RWPE2 (cell line): Measurements from ENCODE around the gene SCYL3.

Source experiments
- ATAC-seq: fragments of 200-7000 bp; cut with Tn5 transposase; 3 replicates; pipeline ENCODE4 v1.9.1; 2021; ENCODE audit warnings: low read depth
- DNase-seq: peaks from one replicate; pipeline ENCODE4 v3.0.0-alpha.2; 2020; ENCODE audit warnings: low spot score
- H3K27ac ChIP-seq: fragments of 450-650 bp; 2 replicates; pipeline ENCODE4 v1.5.1; 2017; ENCODE audit warnings: mild to moderate bottlenecking; ENCODE audit not compliant: poor library complexity, severe bottlenecking
- H3K27me3 ChIP-seq: fragments of 250-450 bp; sonication (Bioruptor Pico); 2 replicates; pipeline ENCODE4 v1.5.1; 2021; ENCODE audit warnings: mild to moderate bottlenecking, moderate library complexity; ENCODE audit not compliant: insufficient read depth, poor library complexity, severe bottlenecking
- H3K36me3 ChIP-seq: fragments of 250-450 bp; sonication (Bioruptor Pico); 2 replicates; pipeline ENCODE4 v1.5.1; 2020; ENCODE audit warnings: low read depth, mild to moderate bottlenecking, moderate library complexity
- H3K4me1 ChIP-seq: fragments of 250-450 bp; sonication (Bioruptor Pico); 2 replicates; pipeline ENCODE4 v1.5.1; 2021; ENCODE audit warnings: mild to moderate bottlenecking, moderate library complexity; ENCODE audit not compliant: insufficient read depth, poor library complexity, severe bottlenecking
- H3K4me3 ChIP-seq: fragments of 250-450 bp; sonication (Bioruptor Pico); 2 replicates; pipeline ENCODE4 v1.5.1; 2021; ENCODE audit warnings: mild to moderate bottlenecking, moderate library complexity; ENCODE audit not compliant: severe bottlenecking
- H3K9me3 ChIP-seq: fragments of 250-450 bp; sonication (Bioruptor Pico); 2 replicates; pipeline ENCODE4 v1.5.1; 2021; ENCODE audit warnings: mild to moderate bottlenecking, moderate library complexity; ENCODE audit not compliant: severe bottlenecking
- CTCF ChIP-seq: fragments of 450-650 bp; IDR thresholded peaks from one replicate; pipeline ENCODE4 v1.5.1; 2017; ENCODE audit warnings: mild to moderate bottlenecking, moderate library complexity; ENCODE audit not compliant: poor library complexity, severe bottlenecking

SCYL3 gene

GRCh38 chr1:169900571-169900970 lies 6.9 kb upstream of the SCYL3 start:
- no peaks in the 10 kb centered on the region for H3K4me1 ChIP-seq
- H3K27me3 ChIP-seq, result no peaks in the 10 kb centered on the region
- H3K4me3 ChIP-seq, result no peak overlapping the region
- H3K9me3 ChIP-seq, result no peaks in the 10 kb centered on the region
- DNase-seq (no peak), ATAC-seq (no peak)
- no peaks in the 10 kb centered on the region for H3K36me3 ChIP-seq
- TF ChIP-seq CTCF, result no peak
- no peak overlapping the region for H3K27ac ChIP-seq

- no peak for TF ChIP-seq CTCF
- Histone ChIP-seq H3K27ac (no peak overlapping the region), H3K4me3 (no peak overlapping the region), H3K27me3 (no peaks in the 10 kb centered on the region), H3K9me3 (no peaks in the 10 kb centered on the region), H3K4me1 (no peaks in the 10 kb centered on the region), H3K36me3 (no peaks in the 10 kb centered on the region)
- DNase-seq (no peak), ATAC-seq (no peak)
Observed at GRCh38 chr1:169899519-169900217, 6.0 kb upstream of the SCYL3 start.

- no peak for ATAC-seq
- peaks cover 16% of the 10 kb centered on the region for H3K4me1 ChIP-seq
- TF ChIP-seq CTCF, result no peak
- H3K36me3 ChIP-seq, result no peaks in the 10 kb centered on the region
- DNase-seq, result no peak
- no peaks in the 10 kb centered on the region for H3K9me3 ChIP-seq
- H3K4me3 ChIP-seq, result no peak overlapping the region
- H3K27ac ChIP-seq, result no peak overlapping the region
- H3K27me3 ChIP-seq, result no peaks in the 10 kb centered on the region
Observed at GRCh38 chr1:169896013-169896412, 2.3 kb upstream of the SCYL3 start.

DNA sequence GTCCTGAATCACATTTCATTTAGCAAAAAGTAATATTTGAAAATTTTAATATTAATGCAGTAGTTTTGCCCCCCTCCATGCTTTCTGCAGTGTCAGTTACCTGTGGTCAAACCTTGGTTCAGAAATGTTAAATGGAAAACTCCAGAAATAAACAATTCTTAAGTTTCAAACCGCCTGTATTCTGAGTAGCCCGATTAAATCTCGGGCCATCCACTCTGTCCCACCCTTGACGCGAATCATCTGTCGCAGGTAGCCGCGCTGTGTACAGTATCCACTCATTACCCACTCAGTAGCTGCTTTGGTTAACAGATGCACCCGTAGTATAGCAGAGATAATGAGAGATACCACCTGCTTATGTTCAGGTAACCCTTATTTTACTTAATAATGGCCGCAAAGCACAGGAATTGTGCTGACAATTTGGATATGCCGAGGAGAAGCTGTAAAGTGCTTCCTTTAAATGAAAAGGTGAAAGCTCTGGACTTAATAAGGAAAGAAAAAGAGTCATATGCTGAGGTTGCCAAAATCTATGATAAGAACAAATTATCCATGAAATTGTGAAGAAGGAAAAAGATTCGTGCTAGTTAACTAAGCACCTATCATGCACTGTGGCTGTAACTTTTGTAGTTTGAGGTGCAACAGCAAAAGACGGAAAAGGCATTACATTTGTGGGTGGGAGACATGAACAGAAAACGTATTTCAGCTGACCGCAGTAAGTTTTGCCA lies 889 bp upstream of the SCYL3 start:
- Histone ChIP-seq H3K4me3 (peak overlapping the region; percentile 62), H3K27ac (peak overlapping the region; percentile 67), H3K36me3 (no peaks in the 10 kb centered on the region), H3K27me3 (no peaks in the 10 kb centered on the region), H3K4me1 (peaks cover 20% of the 10 kb centered on the region), H3K9me3 (no peaks in the 10 kb centered on the region)
- no peak for TF ChIP-seq CTCF
- ATAC-seq, result no peak
- no peak for DNase-seq
